Spleen (tissue), 7 donors: Measurements from ENCODE around the gene SLAMF1.

Experiments used
- POLR2A ChIP-seq, 3 donors: fragments of 450-650 bp; IDR thresholded peaks; one replicate each; pipeline ENCODE4 v1.5.1; 2017; ENCODE audit warnings: antibody characterized with exemption in 3 of 3, mild to moderate bottlenecking in 1 of 3
- POLR2AphosphoS5 ChIP-seq, 3 donors: sonication (generic); formaldehyde crosslinking; IDR thresholded peaks; one replicate each; pipeline ENCODE4 v1.5.1; 2017; ENCODE audit warnings: antibody characterized with exemption in 3 of 3
- TF ChIP-seq, protein P1 (sequence below), 11 experiments: fragments of 200-600 bp in 7 of 11; fragments of 450-650 bp in 4 of 11; sonication (generic) in 4 of 11; IDR thresholded peaks in 8 of 11; conservative IDR thresholded peaks in 3 of 11; 1 replicate in 7 of 11; 2 replicates in 4 of 11; pipeline versions ENCODE4 v1.4.0 to v1.8.0; 2016 to 2021; ENCODE audit warnings: antibody characterized with exemption in 11 of 11, inconsistent platforms in 4 of 11, mild to moderate bottlenecking in 1 of 11
- donor health status: DM: no; HTN: no; CAD: no; lungs with moderate emphysema.
- donor health status: DM: no; HTN: no; CAD: no.
- donor health status: DM: no; HTN: no; CAD: no.

DNA sequence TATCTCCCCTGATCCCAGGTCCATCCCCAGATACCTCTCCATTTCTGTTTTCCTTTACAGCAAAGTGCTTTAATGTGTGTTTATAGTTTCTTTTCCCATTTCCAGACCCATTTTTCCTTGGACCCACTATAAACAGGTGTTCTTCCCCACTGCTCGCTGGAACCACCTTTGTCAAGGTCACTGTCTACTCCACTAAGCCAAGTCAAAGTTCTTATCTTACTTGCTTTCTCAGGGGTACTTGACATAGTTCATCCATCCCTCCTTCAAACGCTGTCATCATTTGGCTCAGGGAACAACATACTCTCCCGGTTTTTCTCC is 8.3 kb downstream of the SLAMF1 start:
- TF ChIP-seq, protein P1, sequence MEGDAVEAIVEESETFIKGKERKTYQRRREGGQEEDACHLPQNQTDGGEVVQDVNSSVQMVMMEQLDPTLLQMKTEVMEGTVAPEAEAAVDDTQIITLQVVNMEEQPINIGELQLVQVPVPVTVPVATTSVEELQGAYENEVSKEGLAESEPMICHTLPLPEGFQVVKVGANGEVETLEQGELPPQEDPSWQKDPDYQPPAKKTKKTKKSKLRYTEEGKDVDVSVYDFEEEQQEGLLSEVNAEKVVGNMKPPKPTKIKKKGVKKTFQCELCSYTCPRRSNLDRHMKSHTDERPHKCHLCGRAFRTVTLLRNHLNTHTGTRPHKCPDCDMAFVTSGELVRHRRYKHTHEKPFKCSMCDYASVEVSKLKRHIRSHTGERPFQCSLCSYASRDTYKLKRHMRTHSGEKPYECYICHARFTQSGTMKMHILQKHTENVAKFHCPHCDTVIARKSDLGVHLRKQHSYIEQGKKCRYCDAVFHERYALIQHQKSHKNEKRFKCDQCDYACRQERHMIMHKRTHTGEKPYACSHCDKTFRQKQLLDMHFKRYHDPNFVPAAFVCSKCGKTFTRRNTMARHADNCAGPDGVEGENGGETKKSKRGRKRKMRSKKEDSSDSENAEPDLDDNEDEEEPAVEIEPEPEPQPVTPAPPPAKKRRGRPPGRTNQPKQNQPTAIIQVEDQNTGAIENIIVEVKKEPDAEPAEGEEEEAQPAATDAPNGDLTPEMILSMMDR (IDR thresholded peaks at IDR 0.05 in 8 of 11, conservative IDR thresholded peaks at IDR 0.05 in 3 of 11), result peak in 1 of 11 experiments; percentile 0
- TF ChIP-seq POLR2A (IDR thresholded peaks at IDR 0.05), result no peak
- no peak for TF ChIP-seq POLR2AphosphoS5 (IDR thresholded peaks at IDR 0.05)
